ENCODE measurements around the gene CD93.

The CD93 gene

GRCh38 chr20:23091721-23092383 is 5.7 kb upstream of the CD93 start:
- Histone ChIP-seq H3K4me3 (ENCODE audit: low read depth, low read length) (no peak overlapping the region), H3K27me3 (replicated peaks) (no peaks in the 10 kb centered on the region), H3K36me3 (replicated peaks) (no peaks in the 10 kb centered on the region), H3K27ac (no peak overlapping the region)
- in situ Hi-C loops (cut with HindIII; ENCODE audit: low pct_ligation_motif_present, low sequenced_read_pairs), result no loop called here
- TF ChIP-seq, protein P1, sequence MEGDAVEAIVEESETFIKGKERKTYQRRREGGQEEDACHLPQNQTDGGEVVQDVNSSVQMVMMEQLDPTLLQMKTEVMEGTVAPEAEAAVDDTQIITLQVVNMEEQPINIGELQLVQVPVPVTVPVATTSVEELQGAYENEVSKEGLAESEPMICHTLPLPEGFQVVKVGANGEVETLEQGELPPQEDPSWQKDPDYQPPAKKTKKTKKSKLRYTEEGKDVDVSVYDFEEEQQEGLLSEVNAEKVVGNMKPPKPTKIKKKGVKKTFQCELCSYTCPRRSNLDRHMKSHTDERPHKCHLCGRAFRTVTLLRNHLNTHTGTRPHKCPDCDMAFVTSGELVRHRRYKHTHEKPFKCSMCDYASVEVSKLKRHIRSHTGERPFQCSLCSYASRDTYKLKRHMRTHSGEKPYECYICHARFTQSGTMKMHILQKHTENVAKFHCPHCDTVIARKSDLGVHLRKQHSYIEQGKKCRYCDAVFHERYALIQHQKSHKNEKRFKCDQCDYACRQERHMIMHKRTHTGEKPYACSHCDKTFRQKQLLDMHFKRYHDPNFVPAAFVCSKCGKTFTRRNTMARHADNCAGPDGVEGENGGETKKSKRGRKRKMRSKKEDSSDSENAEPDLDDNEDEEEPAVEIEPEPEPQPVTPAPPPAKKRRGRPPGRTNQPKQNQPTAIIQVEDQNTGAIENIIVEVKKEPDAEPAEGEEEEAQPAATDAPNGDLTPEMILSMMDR (IDR thresholded peaks at IDR 0.05; ENCODE audit: low read depth, low read length, missing control alignments), result no peak
- DNase-seq, result no peak

DNA sequence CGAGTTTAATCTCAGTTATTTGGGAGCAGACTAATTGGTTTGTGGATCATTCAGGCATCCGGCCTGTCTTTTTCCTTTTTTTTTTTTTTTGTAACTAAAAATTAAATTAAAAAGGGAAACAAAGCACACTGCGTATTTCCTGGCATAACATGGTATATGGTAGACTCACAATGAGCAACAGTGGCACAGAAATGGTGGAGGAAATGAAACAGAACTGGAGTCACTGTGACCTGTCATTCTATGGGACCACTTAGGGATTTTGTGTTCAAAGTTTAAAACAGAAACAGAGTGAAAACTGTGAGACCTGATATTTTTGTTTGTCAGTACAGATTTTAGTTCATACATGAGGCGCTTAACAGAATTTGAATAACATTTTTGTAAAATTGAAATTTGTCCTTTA is 4.8 kb upstream of the CD93 start:
- no peak for DNase-seq
- no peaks in the 10 kb centered on the region for H3K27me3 ChIP-seq (replicated peaks)
- in situ Hi-C loops (cut with HindIII; ENCODE audit: low pct_ligation_motif_present, low sequenced_read_pairs), result no loop called here
- no peaks in the 10 kb centered on the region for H3K36me3 ChIP-seq (replicated peaks)
- TF ChIP-seq, protein P1 (IDR thresholded peaks at IDR 0.05; ENCODE audit: low read depth, low read length, missing control alignments), result no peak
- no peak overlapping the region for H3K27ac ChIP-seq
- no peak overlapping the region for H3K4me3 ChIP-seq (ENCODE audit: low read depth, low read length)

DNA sequence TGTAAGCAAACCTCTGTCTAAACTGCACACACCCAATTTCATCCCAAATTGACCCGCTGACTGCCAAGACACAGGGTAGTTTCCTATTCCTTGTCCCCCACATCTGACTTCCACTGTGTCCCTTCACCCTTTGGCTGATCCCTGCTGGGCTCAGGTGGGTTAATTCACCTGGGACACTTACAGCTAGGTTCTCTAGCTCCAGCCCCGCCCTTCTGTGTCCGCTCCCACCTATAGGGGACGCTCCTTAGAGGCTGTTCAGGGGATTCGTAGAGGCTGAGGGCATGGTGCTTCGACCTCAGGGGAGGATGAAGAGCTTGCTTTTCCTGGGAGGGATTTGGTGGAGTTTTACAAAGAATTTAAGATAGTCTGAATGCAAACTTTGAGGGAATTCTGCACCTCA is 4.0 kb upstream of the CD93 start:
- no peak overlapping the region for H3K27ac ChIP-seq
- H3K4me3 ChIP-seq (ENCODE audit: low read depth, low read length), result no peak overlapping the region
- H3K36me3 ChIP-seq (replicated peaks), result no peaks in the 10 kb centered on the region
- DNase-seq, result no peak
- TF ChIP-seq, protein P1 (IDR thresholded peaks at IDR 0.05; ENCODE audit: low read depth, low read length, missing control alignments), result no peak
- H3K27me3 ChIP-seq (replicated peaks), result no peaks in the 10 kb centered on the region
- in situ Hi-C loops (cut with HindIII; ENCODE audit: low pct_ligation_motif_present, low sequenced_read_pairs), result no loop called here

DNA sequence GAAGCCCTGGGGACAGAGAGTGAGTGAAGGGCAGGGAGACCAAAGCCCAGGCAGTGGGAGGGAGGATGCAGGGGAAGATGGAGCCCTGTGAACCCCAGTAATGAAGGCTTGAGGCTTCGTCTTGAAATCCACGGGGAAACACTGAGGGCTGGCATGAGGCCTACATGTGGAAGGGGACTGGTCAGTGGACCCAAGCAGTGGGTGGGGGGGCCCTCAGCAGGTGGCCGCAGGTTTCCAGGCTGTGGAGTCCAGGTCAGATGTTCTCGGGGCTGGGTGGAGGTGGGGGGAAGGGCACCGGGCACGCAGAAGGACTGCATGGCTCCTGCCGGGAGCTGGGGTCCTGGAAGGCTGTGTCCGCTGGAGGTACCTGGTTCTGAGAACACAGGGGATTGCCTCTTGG is 2.7 kb upstream of the CD93 start:
- TF ChIP-seq, protein P1 (IDR thresholded peaks at IDR 0.05; ENCODE audit: low read depth, low read length, missing control alignments), result no peak
- Histone ChIP-seq H3K27ac (no peak overlapping the region), H3K27me3 (replicated peaks) (no peaks in the 10 kb centered on the region), H3K36me3 (replicated peaks) (no peaks in the 10 kb centered on the region), H3K4me3 (ENCODE audit: low read depth, low read length) (no peak overlapping the region)
- DNase-seq, result no peak
- in situ Hi-C loops (cut with HindIII; ENCODE audit: low pct_ligation_motif_present, low sequenced_read_pairs), result no loop called here

DNA sequence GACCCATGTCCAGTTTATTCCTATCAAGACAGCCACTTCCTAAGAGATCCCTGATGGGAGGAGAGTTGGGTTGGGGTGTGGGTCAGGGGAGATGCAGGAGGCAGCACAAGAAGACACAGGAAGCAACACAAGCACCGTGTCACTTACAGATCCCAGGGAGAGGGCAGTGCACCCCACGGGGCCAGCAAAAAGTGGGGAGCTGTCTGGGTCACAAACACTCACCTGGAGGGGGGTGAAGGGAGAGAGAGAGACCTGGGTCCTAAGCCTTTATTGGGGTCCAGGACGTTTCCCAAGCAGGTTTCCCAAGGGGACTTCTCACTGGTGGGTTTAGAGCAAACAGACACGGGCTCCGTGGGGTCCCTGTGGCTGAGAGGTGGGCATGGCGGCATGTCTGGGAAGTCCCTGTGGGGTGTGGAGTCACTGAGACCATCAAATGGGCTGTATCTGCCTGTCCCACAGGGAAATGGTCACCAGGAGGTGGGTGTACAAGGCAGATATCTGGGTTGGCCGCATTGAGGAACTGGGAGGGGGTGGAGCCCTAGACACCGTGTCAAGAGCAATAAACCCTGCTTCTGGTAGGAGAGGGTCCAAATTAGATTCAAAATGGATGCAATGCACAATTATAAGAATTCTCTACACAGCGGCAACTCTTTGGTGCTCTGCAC is 1.6 kb upstream of the CD93 start:
- no peak overlapping the region for H3K4me3 ChIP-seq (ENCODE audit: low read depth, low read length)
- DNase-seq, result no peak
- TF ChIP-seq, protein P1 (IDR thresholded peaks at IDR 0.05; ENCODE audit: low read depth, low read length, missing control alignments), result no peak
- H3K36me3 ChIP-seq (replicated peaks), result no peaks in the 10 kb centered on the region
- H3K27me3 ChIP-seq (replicated peaks), result no peaks in the 10 kb centered on the region
- no peak overlapping the region for H3K27ac ChIP-seq
- in situ Hi-C loops (cut with HindIII; ENCODE audit: low pct_ligation_motif_present, low sequenced_read_pairs), result no loop called here

Data from brain microvascular endothelial cell (primary cell).